Esophagus squamous epithelium (tissue), 5 donors: ENCODE results near the gene FBXW7. TPM values are rescaled to one million over a fixed set of nuclear protein-coding genes. Genes with fewer than 3 reads are reported as not detected.

Experiments
- DNase-seq: peaks from one replicate; lab custom pipeline; 2025; lab: John Stamatoyannopoulos, UW
- H3K27ac ChIP-seq, 4 donors: fragments of 200-600 bp; sonication (generic); one replicate each; pipeline ENCODE4 v1.5.1; 2016 to 2019; ENCODE audit warnings: mild to moderate bottlenecking in 1 of 4
- H3K27me3 ChIP-seq, 4 donors: fragments of 200-600 bp; sonication (generic); 1 replicate in 3 of 4; 2 replicates in 1 of 4; pipeline versions ENCODE4 v1.5.1 to v1.6.0; 2017 to 2021; ENCODE audit warnings: antibody characterized with exemption in 1 of 4
- H3K36me3 ChIP-seq, 3 donors: fragments of 200-600 bp; sonication (generic); one replicate each; pipeline ENCODE4 v1.5.1; 2016 to 2019
- H3K4me1 ChIP-seq, 3 donors: fragments of 200-600 bp; sonication (generic); one replicate each; pipeline ENCODE4 v1.5.1; 2017 to 2019
- H3K4me3 ChIP-seq, 4 donors: fragments of 200-600 bp; sonication (generic); 1 replicate in 3 of 4; 2 replicates in 1 of 4; pipeline ENCODE4 v1.5.1; 2016 to 2019; ENCODE audit warnings: mild to moderate bottlenecking in 2 of 4, moderate library complexity in 1 of 4
- H3K9me3 ChIP-seq, 3 donors: fragments of 200-600 bp; sonication (generic); one replicate each; pipeline ENCODE4 v1.5.1; 2016 to 2019
- CTCF ChIP-seq, 6 experiments: fragments of 450-650 bp in 4 of 6; fragments of 200-600 bp in 2 of 6; sonication (generic) in 2 of 6; IDR thresholded peaks; one replicate each; pipeline ENCODE4 v1.5.1; 2016 to 2019; ENCODE audit warnings: antibody characterized with exemption in 6 of 6, mild to moderate bottlenecking in 4 of 6, moderate library complexity in 4 of 6
- POLR2A ChIP-seq, 4 donors: fragments of 450-650 bp; IDR thresholded peaks; one replicate each; pipeline ENCODE4 v1.6.1; 2017; ENCODE audit warnings: antibody characterized with exemption in 4 of 4, mild to moderate bottlenecking in 4 of 4, moderate library complexity in 3 of 4
- WGBS, 2 donors: methylation state at CpG; one replicate each; pipeline ENCODE4 v1.1.5; 2018; 5-methylcytosine and 5-hydroxymethylcytosine counted together
- intact Hi-C: fragments of 100-400 bp; cut with DNase I; formaldehyde crosslinking; loops from one replicate; pipeline ENCODE4 v1.15.0; 2022
- total RNA-seq, 4 donors: library from RNA; depleted of rRNA; stranded (reverse); fragments of >200 nt; gene quantifications; one replicate each; pipeline ENCODE4 v1.1.0, GENCODE V29; 2016
- donor health status: DM: yes; HTN: yes; CAD: no.

The FBXW7 gene
- total RNA-seq, 4 donors from 2014 or later: 32.3 to 92.7 (median 36.9) TPM

GRCh38 chr4:152363904-152364303, 172.0 kb downstream of the FBXW7 start:
- Histone ChIP-seq H3K36me3 (no peaks in the 10 kb centered on the region), H3K27ac (no peak overlapping the region), H3K4me1 (no peaks in the 10 kb centered on the region), H3K4me3 (no peak overlapping the region), H3K9me3 (no peaks in the 10 kb centered on the region), H3K27me3 (no peaks in the 10 kb centered on the region)
- intact Hi-C loops: no loop called here
- WGBS, 2 donors: 82 to 96% methylated on average over 2 of the region's 2 CpGs
- TF ChIP-seq POLR2A (IDR thresholded peaks at IDR 0.05) (no peak), CTCF (IDR thresholded peaks at IDR 0.05) (no peak)
- no peak for DNase-seq

GRCh38 chr4:152363086-152363485, 172.8 kb downstream of the FBXW7 start:
- intact Hi-C loops: no loop called here
- TF ChIP-seq CTCF (IDR thresholded peaks at IDR 0.05): no peak
- no peak for TF ChIP-seq POLR2A (IDR thresholded peaks at IDR 0.05)
- DNase-seq: no peak
- no peak overlapping the region for H3K4me3 ChIP-seq
- no peak overlapping the region for H3K27ac ChIP-seq
- no peaks in the 10 kb centered on the region for H3K27me3 ChIP-seq
- no peaks in the 10 kb centered on the region for H3K9me3 ChIP-seq
- no peaks in the 10 kb centered on the region for H3K4me1 ChIP-seq
- H3K36me3 ChIP-seq: no peaks in the 10 kb centered on the region

- no peaks in the 10 kb centered on the region for H3K36me3 ChIP-seq
- no peaks in the 10 kb centered on the region for H3K27me3 ChIP-seq
- no peak overlapping the region for H3K27ac ChIP-seq
- TF ChIP-seq CTCF (IDR thresholded peaks at IDR 0.05) (no peak), POLR2A (IDR thresholded peaks at IDR 0.05) (no peak)
- H3K9me3 ChIP-seq: no peaks in the 10 kb centered on the region
- no peak for DNase-seq
- intact Hi-C loops: no loop called here
- no peak overlapping the region for H3K4me3 ChIP-seq
- 89 to 100% methylated on average over 1 of the region's 1 CpG for WGBS, 2 donors
- peaks cover 0 to 6% (median 0%) of the 10 kb centered on the region in 3 donors for H3K4me1 ChIP-seq
Measured at GRCh38 chr4:152360045-152360410, 175.9 kb downstream of the FBXW7 start.

- no peak for DNase-seq
- 85 to 90% methylated on average over 9 of the region's 9 CpGs for WGBS, 2 donors
- H3K4me3 ChIP-seq: no peak overlapping the region
- no peaks in the 10 kb centered on the region for H3K9me3 ChIP-seq
- intact Hi-C loops: no loop called here
- no peaks in the 10 kb centered on the region for H3K27me3 ChIP-seq
- H3K36me3 ChIP-seq: no peaks in the 10 kb centered on the region
- peaks cover 0 to 6% (median 0%) of the 10 kb centered on the region in 3 donors for H3K4me1 ChIP-seq
- TF ChIP-seq CTCF (IDR thresholded peaks at IDR 0.05) (no peak), POLR2A (IDR thresholded peaks at IDR 0.05) (no peak)
- H3K27ac ChIP-seq: no peak overlapping the region
Measured at GRCh38 chr4:152359208-152360044, 176.5 kb downstream of the FBXW7 start.

- intact Hi-C loops: no loop called here
- H3K4me3 ChIP-seq: no peak overlapping the region
- H3K4me1 ChIP-seq: peaks cover 0 to 18% (median 5%) of the 10 kb centered on the region in 3 donors
- H3K9me3 ChIP-seq: no peaks in the 10 kb centered on the region
- no peak overlapping the region for H3K27ac ChIP-seq
- WGBS, 2 donors: 71 to 78% methylated on average over 6 of the region's 6 CpGs
- TF ChIP-seq POLR2A (IDR thresholded peaks at IDR 0.05): no peak
- TF ChIP-seq CTCF (IDR thresholded peaks at IDR 0.05): no peak
- H3K36me3 ChIP-seq: no peaks in the 10 kb centered on the region
- H3K27me3 ChIP-seq: no peaks in the 10 kb centered on the region
- no peak for DNase-seq
Measured at GRCh38 chr4:152357206-152357605, 178.7 kb downstream of the FBXW7 start.
